Brain microvascular endothelial cell (primary cell): Measurements from ENCODE around the gene ANXA6.

Experiments used
- DNase-seq: peaks from one replicate; pipeline ENCODE4 v3.0.0-alpha.2; 2020
- H3K27ac ChIP-seq: fragments of 250-450 bp; sonication (Bioruptor Pico); 2 replicates; pipeline ENCODE4 v1.5.1; 2020; ENCODE audit warnings: mild to moderate bottlenecking, moderate library complexity
- H3K27me3 ChIP-seq: fragments of 250-450 bp; sonication (Bioruptor Pico); replicated peaks from 2 replicates; pipeline ENCODE4 v1.5.1; 2020; ENCODE audit warnings: mild to moderate bottlenecking
- H3K36me3 ChIP-seq: fragments of 250-450 bp; sonication (Bioruptor Pico); replicated peaks from 2 replicates; pipeline ENCODE4 v1.5.1; 2020; ENCODE audit warnings: mild to moderate bottlenecking
- H3K4me3 ChIP-seq: 2 replicates; pipeline ENCODE4 v1.5.1; 2011; ENCODE audit warnings: low read depth, mild to moderate bottlenecking, control low read depth, low read length, moderate library complexity
- in situ Hi-C: cut with HindIII; loops from 2 replicates; pipeline ENCODE4 v1.10.0; 2017; ENCODE audit warnings: low sequenced_read_pairs, low pct_ligation_motif_present
- TF ChIP-seq, protein P1 (sequence below): IDR thresholded peaks from 2 replicates; pipeline ENCODE4 v1.5.1; 2011; ENCODE audit warnings: low read depth, mild to moderate bottlenecking, moderate library complexity, low read length, control low read depth, inconsistent platforms; ENCODE audit errors: missing control alignments

ANXA6 gene

DNA sequence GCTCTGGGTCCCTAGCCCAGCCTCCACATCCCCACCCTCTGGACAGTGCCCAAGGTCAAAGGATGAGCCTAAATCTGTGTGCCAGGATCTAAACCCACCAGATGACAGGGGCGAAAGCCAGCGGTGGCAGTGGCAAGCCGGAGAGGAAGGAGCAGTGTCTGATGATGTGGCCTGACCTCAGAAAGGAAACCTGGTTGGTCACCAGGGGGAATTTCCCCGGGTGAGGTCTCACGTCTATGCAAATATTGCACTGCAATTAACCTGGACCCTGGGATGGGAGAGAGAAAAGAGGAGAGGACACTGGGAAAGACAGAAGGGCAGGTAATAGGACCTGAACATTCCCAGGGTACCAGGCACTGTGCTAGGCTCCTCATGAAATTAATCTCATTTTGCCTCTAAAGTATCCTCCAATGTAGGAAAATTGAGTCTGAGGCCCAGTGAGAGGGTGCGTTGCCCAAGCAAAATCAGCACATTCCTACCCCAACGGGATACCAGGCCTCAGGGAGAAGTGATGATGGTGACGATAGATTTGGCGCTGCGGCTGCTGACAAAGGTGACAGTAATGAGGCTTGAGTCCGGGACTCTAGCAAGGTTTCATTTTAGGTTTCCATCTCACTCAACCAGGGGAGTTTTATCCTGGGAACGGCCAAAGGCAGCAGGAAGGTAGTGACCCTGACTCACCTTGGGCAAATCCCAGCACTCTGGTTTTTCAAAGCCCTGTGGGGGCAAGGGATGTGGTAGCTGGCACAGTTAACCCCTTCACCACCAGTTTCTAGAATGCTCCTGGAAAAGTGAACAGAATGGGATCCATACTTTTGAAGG lies 63.3 kb downstream of the ANXA6 start:
- H3K4me3 ChIP-seq, result no peak overlapping the region
- peaks cover 2% of the 10 kb centered on the region for H3K36me3 ChIP-seq
- DNase-seq, result peak; percentile 55
- peak overlapping the region; percentile 89 for H3K27ac ChIP-seq
- in situ Hi-C loops, result no loop called here
- H3K27me3 ChIP-seq, result no peaks in the 10 kb centered on the region
- TF ChIP-seq, protein P1, sequence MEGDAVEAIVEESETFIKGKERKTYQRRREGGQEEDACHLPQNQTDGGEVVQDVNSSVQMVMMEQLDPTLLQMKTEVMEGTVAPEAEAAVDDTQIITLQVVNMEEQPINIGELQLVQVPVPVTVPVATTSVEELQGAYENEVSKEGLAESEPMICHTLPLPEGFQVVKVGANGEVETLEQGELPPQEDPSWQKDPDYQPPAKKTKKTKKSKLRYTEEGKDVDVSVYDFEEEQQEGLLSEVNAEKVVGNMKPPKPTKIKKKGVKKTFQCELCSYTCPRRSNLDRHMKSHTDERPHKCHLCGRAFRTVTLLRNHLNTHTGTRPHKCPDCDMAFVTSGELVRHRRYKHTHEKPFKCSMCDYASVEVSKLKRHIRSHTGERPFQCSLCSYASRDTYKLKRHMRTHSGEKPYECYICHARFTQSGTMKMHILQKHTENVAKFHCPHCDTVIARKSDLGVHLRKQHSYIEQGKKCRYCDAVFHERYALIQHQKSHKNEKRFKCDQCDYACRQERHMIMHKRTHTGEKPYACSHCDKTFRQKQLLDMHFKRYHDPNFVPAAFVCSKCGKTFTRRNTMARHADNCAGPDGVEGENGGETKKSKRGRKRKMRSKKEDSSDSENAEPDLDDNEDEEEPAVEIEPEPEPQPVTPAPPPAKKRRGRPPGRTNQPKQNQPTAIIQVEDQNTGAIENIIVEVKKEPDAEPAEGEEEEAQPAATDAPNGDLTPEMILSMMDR, result no peak

DNA sequence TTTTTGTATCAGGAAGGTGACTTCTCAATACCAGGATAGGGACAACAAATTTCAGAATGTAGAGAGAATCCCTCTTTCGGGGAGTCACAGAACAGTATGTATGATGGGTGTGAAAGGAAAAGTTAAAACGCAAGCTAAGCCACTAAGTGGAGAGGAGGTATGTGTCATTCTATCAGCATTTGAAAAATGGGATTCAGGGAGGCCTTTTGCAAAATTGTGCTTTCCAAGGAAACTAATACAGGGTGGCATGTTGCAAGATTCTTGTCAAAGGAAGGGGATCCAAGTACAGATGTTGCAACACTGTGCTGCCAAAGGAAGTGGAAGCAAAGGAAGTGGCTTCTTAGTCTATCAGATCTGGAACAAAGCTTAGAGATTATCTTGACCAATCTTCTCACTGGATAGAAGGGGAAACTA lies 64.1 kb downstream of the ANXA6 start:
- TF ChIP-seq, protein P1, result peak; percentile 30
- no peaks in the 10 kb centered on the region for H3K27me3 ChIP-seq
- no peaks in the 10 kb centered on the region for H3K36me3 ChIP-seq
- in situ Hi-C loops, result no loop called here
- peak overlapping the region; percentile 89 for H3K27ac ChIP-seq
- no peak overlapping the region for H3K4me3 ChIP-seq
- DNase-seq, result peak; percentile 90

DNA sequence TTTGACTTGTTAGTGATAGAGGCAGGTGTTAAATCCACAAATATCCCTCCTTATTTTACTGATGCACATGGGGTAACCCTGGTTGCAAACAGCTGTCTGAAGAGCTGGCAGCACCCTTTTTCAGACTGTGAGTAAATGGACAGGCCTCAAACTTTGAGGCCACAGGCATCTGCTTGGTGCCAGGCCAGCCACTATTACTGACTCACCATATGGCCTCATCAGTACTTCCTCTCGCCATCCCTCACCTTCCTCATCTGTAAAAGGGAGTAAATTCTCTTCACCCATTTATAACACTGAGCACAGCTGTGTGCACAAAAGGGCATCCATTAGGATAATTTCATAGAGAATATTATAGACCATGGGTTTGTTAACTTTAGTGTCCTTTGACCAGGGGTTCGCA lies 64.8 kb downstream of the ANXA6 start:
- TF ChIP-seq, protein P1, result no peak
- in situ Hi-C loops, result no loop called here
- H3K27me3 ChIP-seq, result no peaks in the 10 kb centered on the region
- peak overlapping the region; percentile 89 for H3K27ac ChIP-seq
- no peaks in the 10 kb centered on the region for H3K36me3 ChIP-seq
- H3K4me3 ChIP-seq, result no peak overlapping the region
- DNase-seq, result peak; percentile 66

GRCh38 chr5:151089726-151090125 lies 67.9 kb downstream of the ANXA6 start:
- Histone ChIP-seq H3K27me3 (no peaks in the 10 kb centered on the region), H3K36me3 (no peaks in the 10 kb centered on the region), H3K27ac (no peak overlapping the region), H3K4me3 (no peak overlapping the region)
- no peak for DNase-seq
- TF ChIP-seq, protein P1, result no peak
- in situ Hi-C loops, result no loop called here

DNA sequence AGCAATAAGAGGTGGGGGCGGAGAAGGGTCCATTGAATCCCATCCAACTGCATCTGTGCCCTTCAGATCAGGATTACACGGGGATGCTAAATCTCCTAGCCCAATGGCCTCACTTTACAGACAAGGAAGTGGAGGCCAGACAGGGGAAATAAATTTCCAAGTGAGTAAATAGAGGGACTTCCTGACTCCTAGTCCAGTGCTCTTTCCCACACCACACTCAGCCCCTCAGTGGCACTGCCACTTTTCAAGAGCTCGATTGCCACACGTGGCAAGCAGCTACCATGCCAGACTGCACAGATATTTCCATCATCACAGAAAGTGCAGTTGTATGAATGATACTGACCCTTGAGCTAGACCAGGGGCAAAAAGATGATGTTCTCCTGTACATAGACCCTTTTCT lies 68.6 kb downstream of the ANXA6 start:
- no peak overlapping the region for H3K4me3 ChIP-seq
- DNase-seq, result no peak
- H3K27ac ChIP-seq, result no peak overlapping the region
- no peaks in the 10 kb centered on the region for H3K36me3 ChIP-seq
- no peaks in the 10 kb centered on the region for H3K27me3 ChIP-seq
- in situ Hi-C loops, result no loop called here
- TF ChIP-seq, protein P1, result no peak

- TF ChIP-seq, protein P1, result no peak
- in situ Hi-C loops, result no loop called here
Measured at GRCh38 chr5:151087486-151087885, 70.1 kb downstream of the ANXA6 start.

More at GRCh38 chr5:151087486-151087885, 70.1 kb downstream of the ANXA6 start:
- no peak for DNase-seq
- H3K4me3 ChIP-seq, result no peak overlapping the region
- H3K36me3 ChIP-seq, result no peaks in the 10 kb centered on the region
- H3K27me3 ChIP-seq, result no peaks in the 10 kb centered on the region
- H3K27ac ChIP-seq, result no peak overlapping the region
